Ectodermal cell (in vitro differentiated cells): ENCODE data around the gene HIGD2A.

Experiments
- H3K27ac ChIP-seq: 2 replicates; pipeline ENCODE4 v1.7.0; 2013; ENCODE audit warnings: mild to moderate bottlenecking, low read depth, low read length; ENCODE audit not compliant: insufficient read depth, poor library complexity, severe bottlenecking
- H3K27me3 ChIP-seq: 2 replicates; pipeline ENCODE4 v1.7.0; 2013; ENCODE audit warnings: mild to moderate bottlenecking, low read length; ENCODE audit not compliant: insufficient read depth, control insufficient read depth, poor library complexity, severe bottlenecking
- H3K36me3 ChIP-seq: one replicate; pipeline ENCODE4 v1.7.0; 2013; ENCODE audit warnings: low read length; ENCODE audit not compliant: control insufficient read depth, insufficient read depth
- H3K4me1 ChIP-seq: one replicate; pipeline ENCODE4 v1.7.0; 2013; ENCODE audit warnings: low read length; ENCODE audit not compliant: control insufficient read depth, insufficient read depth
- H3K4me3 ChIP-seq: 2 replicates; pipeline ENCODE4 v1.7.0; 2013; ENCODE audit warnings: low read depth, low read length, control low read depth; ENCODE audit not compliant: insufficient read depth
- H3K9me3 ChIP-seq: 2 replicates; pipeline ENCODE4 v1.7.0; 2013; ENCODE audit warnings: mild to moderate bottlenecking, low read length, moderate library complexity; ENCODE audit not compliant: control insufficient read depth
- WGBS, 2 experiments: methylation state at CpG; one replicate each; pipeline ENCODE4 v1.1.7; 2013; ENCODE audit warnings: missing lambda C conversion rate in 2 of 2; 5-methylcytosine and 5-hydroxymethylcytosine counted together

Gene HIGD2A

GRCh38 chr5:176429972-176430371 is 41.4 kb downstream of the HIGD2A start:
- no peaks in the 10 kb centered on the region for H3K27me3 ChIP-seq
- H3K9me3 ChIP-seq, result no peaks in the 10 kb centered on the region
- no peak overlapping the region for H3K27ac ChIP-seq
- 65 to 87% methylated on average over 4 of the region's 4 CpGs for WGBS, 2 experiments
- H3K36me3 ChIP-seq, result no peaks in the 10 kb centered on the region
- H3K4me1 ChIP-seq, result no peaks in the 10 kb centered on the region
- H3K4me3 ChIP-seq, result no peak overlapping the region

DNA sequence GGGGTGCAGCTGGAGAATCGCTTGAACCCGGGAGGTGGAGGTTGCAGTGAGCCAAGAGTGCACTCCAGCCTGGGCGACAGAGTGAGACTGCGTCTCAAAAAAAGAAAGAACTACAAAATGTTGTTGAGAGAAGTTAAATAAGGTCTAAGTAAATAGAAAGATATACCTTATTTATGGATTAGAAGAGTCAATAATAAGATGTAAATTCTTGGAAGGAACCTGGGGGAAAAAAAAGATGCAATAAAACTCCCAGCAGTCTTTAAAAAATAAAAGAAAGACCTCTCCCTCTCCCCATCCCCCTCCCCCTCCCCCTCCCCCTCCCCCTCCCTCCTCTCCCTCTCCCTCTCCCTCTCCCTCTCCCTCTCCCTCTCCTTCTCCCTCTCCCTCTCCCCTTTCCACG is 44.2 kb downstream of the HIGD2A start:
- Histone ChIP-seq H3K27ac (no peak overlapping the region), H3K4me3 (no peak overlapping the region), H3K27me3 (no peaks in the 10 kb centered on the region), H3K36me3 (no peaks in the 10 kb centered on the region), H3K4me1 (no peaks in the 10 kb centered on the region), H3K9me3 (no peaks in the 10 kb centered on the region)
- 93 to 97% methylated on average over 5 of the region's 5 CpGs for WGBS, 2 experiments

- Histone ChIP-seq H3K27ac (no peak overlapping the region), H3K4me3 (no peak overlapping the region), H3K4me1 (no peaks in the 10 kb centered on the region), H3K27me3 (no peaks in the 10 kb centered on the region), H3K9me3 (no peaks in the 10 kb centered on the region), H3K36me3 (no peaks in the 10 kb centered on the region)
- 75 to 79% methylated on average over 5 of the region's 5 CpGs for WGBS, 2 experiments
These were observed 48.1 kb downstream of the HIGD2A start for GRCh38 chr5:176436656-176437055.

DNA sequence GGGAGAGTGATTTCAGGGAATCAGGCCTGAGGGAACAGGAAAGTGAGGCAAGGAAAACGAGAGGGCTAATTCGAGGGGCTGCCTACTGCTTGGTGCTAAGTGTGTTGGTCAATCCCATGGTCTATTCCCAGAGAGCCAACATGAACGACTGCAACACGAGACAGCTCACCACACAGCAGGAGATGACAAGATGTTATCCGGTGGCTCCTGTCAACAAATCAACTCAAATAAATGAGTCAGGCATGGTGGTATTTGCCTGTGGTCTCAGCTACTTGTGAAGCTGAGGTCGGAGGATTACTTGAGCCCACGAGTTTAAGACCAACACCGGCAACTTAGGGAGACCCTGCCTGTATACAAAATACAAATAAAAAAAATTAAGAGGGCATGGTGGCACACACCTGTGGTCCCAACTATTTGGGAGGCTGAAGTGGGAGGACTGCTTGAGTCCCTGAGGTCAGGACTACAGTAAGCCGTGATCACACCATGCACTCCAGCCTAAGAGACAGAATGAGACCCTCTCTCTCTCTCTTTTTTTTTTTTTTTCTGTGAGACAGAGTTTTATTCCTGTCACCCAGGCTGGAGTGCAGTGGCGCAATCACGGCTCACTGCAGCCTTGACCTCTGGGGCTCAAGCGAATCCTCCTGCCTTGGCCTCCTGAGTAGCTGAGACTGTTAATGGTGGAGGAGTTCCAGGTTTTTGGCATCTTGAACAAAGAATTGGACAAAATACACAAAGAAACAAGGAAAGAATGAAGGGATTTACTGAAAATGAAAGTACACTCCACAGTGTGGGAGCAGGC is 50.6 kb downstream of the HIGD2A start:
- Histone ChIP-seq H3K9me3 (no peaks in the 10 kb centered on the region), H3K36me3 (no peaks in the 10 kb centered on the region), H3K27ac (no peak overlapping the region), H3K4me3 (no peak overlapping the region), H3K4me1 (peaks cover 2% of the 10 kb centered on the region), H3K27me3 (no peaks in the 10 kb centered on the region)
- WGBS, 2 experiments, result 79 to 85% methylated on average over 11 to 12 of the region's 12 CpGs
